H9 (cell line): Measurements from ENCODE around the gene GPR180. TPM values are rescaled to one million over a fixed set of nuclear protein-coding genes. Genes with fewer than 3 reads are reported as not detected.

Source experiments
- DNase-seq: peaks from one replicate; pipeline ENCODE4 v3.0.0-alpha.2; 2017
- H2AFZ ChIP-seq: one replicate; pipeline ENCODE4 v1.6.1; 2013; ENCODE audit warnings: mild to moderate bottlenecking, low read length, control low read depth, moderate library complexity
- H2AK5ac ChIP-seq: 2 replicates; pipeline ENCODE4 v1.6.1; 2013; ENCODE audit warnings: low read length, control low read depth, mixed read lengths; ENCODE audit not compliant: insufficient read length
- H2BK120ac ChIP-seq: one replicate; pipeline ENCODE4 v1.6.1; 2013; ENCODE audit warnings: low read depth, mild to moderate bottlenecking, low read length, control low read depth, inconsistent platforms; ENCODE audit not compliant: poor library complexity, severe bottlenecking
- H2BK12ac ChIP-seq: 2 replicates; pipeline ENCODE4 v1.6.1; 2013; ENCODE audit warnings: low read length, control low read depth, mixed read lengths, low read depth; ENCODE audit not compliant: insufficient read length
- H2BK15ac ChIP-seq: 2 replicates; pipeline ENCODE4 v1.6.1; 2013; ENCODE audit warnings: low read depth, low read length, control low read depth
- H2BK20ac ChIP-seq: one replicate; pipeline ENCODE4 v1.6.1; 2013; ENCODE audit warnings: low read depth, mild to moderate bottlenecking, low read length, control low read depth, inconsistent platforms; ENCODE audit not compliant: poor library complexity, severe bottlenecking
- H2BK5ac ChIP-seq: 2 replicates; pipeline ENCODE4 v1.6.1; 2013; ENCODE audit warnings: low read length, control low read depth, mixed read lengths; ENCODE audit not compliant: insufficient read length
- H3K14ac ChIP-seq: 2 replicates; pipeline ENCODE4 v1.6.1; 2013; ENCODE audit warnings: low read length, control low read depth; ENCODE audit not compliant: insufficient read depth
- H3K18ac ChIP-seq: 2 replicates; pipeline ENCODE4 v1.6.1; 2013; ENCODE audit warnings: low read depth, mild to moderate bottlenecking, mixed read lengths, low read length, control low read depth; ENCODE audit not compliant: insufficient read length
- H3K23ac ChIP-seq: 2 replicates; pipeline ENCODE4 v1.6.1; 2013; ENCODE audit warnings: low read length, control low read depth, mixed read lengths, low read depth; ENCODE audit not compliant: insufficient read length
- H3K23me2 ChIP-seq: 2 replicates; pipeline ENCODE4 v1.6.1; 2013; ENCODE audit warnings: low read depth, mild to moderate bottlenecking, mixed read lengths, low read length, control low read depth; ENCODE audit not compliant: insufficient read length, poor library complexity, severe bottlenecking
- H3K27ac ChIP-seq: 2 replicates; pipeline ENCODE4 v1.5.1; 2013; ENCODE audit warnings: low read length, control low read depth, mixed read lengths, low read depth; ENCODE audit not compliant: insufficient read length
- H3K27me3 ChIP-seq: 2 replicates; pipeline ENCODE4 v1.6.1; 2013; ENCODE audit warnings: low read length, control low read depth, inconsistent platforms; ENCODE audit not compliant: insufficient read depth
- H3K4ac ChIP-seq: 2 replicates; pipeline ENCODE4 v1.6.1; 2013; ENCODE audit warnings: low read depth, mild to moderate bottlenecking, control low read depth, inconsistent platforms, low read length, moderate library complexity
- H3K4me1 ChIP-seq: 2 replicates; pipeline ENCODE4 v1.6.1; 2013; ENCODE audit warnings: low read length, control low read depth, inconsistent platforms; ENCODE audit not compliant: insufficient read depth
- H3K4me2 ChIP-seq: 2 replicates; pipeline ENCODE4 v1.6.1; 2013; ENCODE audit warnings: low read length, control low read depth, mixed read lengths; ENCODE audit not compliant: insufficient read length, insufficient read depth
- H3K56ac ChIP-seq: 2 replicates; pipeline ENCODE4 v1.6.1; 2013; ENCODE audit warnings: low read depth, mild to moderate bottlenecking, mixed read lengths, low read length, control low read depth; ENCODE audit not compliant: insufficient read length
- H3K79me1 ChIP-seq: 2 replicates; pipeline ENCODE4 v1.6.1; 2013; ENCODE audit warnings: low read depth, mild to moderate bottlenecking, moderate library complexity, low read length, control low read depth, inconsistent platforms; ENCODE audit not compliant: insufficient read depth, poor library complexity, severe bottlenecking
- H3K79me2 ChIP-seq: 2 replicates; pipeline ENCODE4 v1.6.1; 2013; ENCODE audit warnings: low read length, control low read depth, inconsistent platforms; ENCODE audit not compliant: insufficient read depth
- H3K9ac ChIP-seq: 2 replicates; pipeline ENCODE4 v1.6.1; 2013; ENCODE audit warnings: low read length, control low read depth, mixed read lengths; ENCODE audit not compliant: insufficient read length; ENCODE audit errors: extremely low read depth
- H3K9me3 ChIP-seq: one replicate; pipeline ENCODE4 v1.6.1; 2013; ENCODE audit warnings: low read depth, low read length, inconsistent platforms; ENCODE audit not compliant: control insufficient read depth
- H3T11ph ChIP-seq: one replicate; pipeline ENCODE4 v1.6.1; 2013; ENCODE audit warnings: mild to moderate bottlenecking, low read length, control low read depth, inconsistent platforms
- H4K20me1 ChIP-seq: one replicate; pipeline ENCODE4 v1.6.1; 2013; ENCODE audit not compliant: control insufficient read depth, insufficient read length, insufficient read depth
- H4K5ac ChIP-seq: 2 replicates; pipeline ENCODE4 v1.6.1; 2013; ENCODE audit warnings: low read depth, mild to moderate bottlenecking, mixed read lengths, low read length, control low read depth; ENCODE audit not compliant: insufficient read length
- H4K8ac ChIP-seq: replicated peaks from 2 replicates; pipeline ENCODE4 v1.6.1; 2013; ENCODE audit warnings: low read length, control low read depth, mixed read lengths, low read depth; ENCODE audit not compliant: insufficient read length
- H4K91ac ChIP-seq: 2 replicates; pipeline ENCODE4 v1.6.1; 2013; ENCODE audit warnings: low read depth, mild to moderate bottlenecking, moderate library complexity, mixed read lengths, low read length, control low read depth; ENCODE audit not compliant: insufficient read length
- H3K27ac Mint-ChIP-seq, 3 experiments: 2 replicates in 2 of 3; 3 replicates in 1 of 3; pipeline ENCODE4 v1.8.0; 2020 to 2021; ENCODE audit warnings: mixed read lengths in 3 of 3, mild to moderate bottlenecking in 1 of 3, moderate library complexity in 1 of 3
- H3K27me3 Mint-ChIP-seq: 2 replicates; pipeline ENCODE4 v1.8.0; 2021; ENCODE audit warnings: low read depth, mild to moderate bottlenecking, moderate library complexity, mixed read lengths
- H3K36me3 Mint-ChIP-seq, 3 experiments: 2 replicates in 2 of 3; 3 replicates in 1 of 3; pipeline ENCODE4 v1.8.0; 2020 to 2021; ENCODE audit warnings: low read depth in 3 of 3, mixed read lengths in 3 of 3; ENCODE audit not compliant: insufficient read depth in 1 of 3
- H3K4me1 Mint-ChIP-seq, 2 experiments: 2 replicates each; pipeline ENCODE4 v1.8.0; 2020; ENCODE audit warnings: mixed read lengths in 2 of 2
- H3K4me3 Mint-ChIP-seq, 2 experiments: 2 replicates in 1 of 2; 3 replicates in 1 of 2; pipeline ENCODE4 v1.8.0; 2020 to 2021; ENCODE audit warnings: mild to moderate bottlenecking in 2 of 2, mixed read lengths in 2 of 2, moderate library complexity in 1 of 2
- H3K9me3 Mint-ChIP-seq, 2 experiments: 2 replicates in 1 of 2; 3 replicates in 1 of 2; pipeline ENCODE4 v1.8.0; 2020; ENCODE audit warnings: mild to moderate bottlenecking in 2 of 2, mixed read lengths in 2 of 2, moderate library complexity in 1 of 2
- CTCF ChIP-seq: fragments of 200-600 bp; sonication (generic); conservative IDR thresholded peaks from 3 replicates; pipeline ENCODE4 v1.8.0; 2021; ENCODE audit warnings: antibody characterized with exemption, mild to moderate bottlenecking
- total RNA-seq: library from RNA; stranded (reverse); gene quantifications from 2 replicates; pipeline ENCODE4 v1.2.1, GENCODE V29; 2021

Gene GPR180
- total RNA-seq, 1 experiment from 2014 or later = 5.1 TPM

GRCh38 chr13:94613051-94613450 is 11.4 kb downstream of the GPR180 start:
- Histone ChIP-seq H3K4ac (no peak overlapping the region), H3K27ac (no peak overlapping the region), H2BK15ac (no peak overlapping the region), H3K9ac (no peak overlapping the region), H2BK20ac (no peak overlapping the region), H3K14ac (no peak overlapping the region), H2AFZ (no peak overlapping the region), H3K4me1 (no peaks in the 10 kb centered on the region), H4K5ac (no peak overlapping the region), H3K27me3 (no peaks in the 10 kb centered on the region; the same call in 1 of the 2 replicates), H3T11ph (no peak overlapping the region), H2BK12ac (no peak overlapping the region), H3K56ac (no peak overlapping the region), H3K4me2 (no peak overlapping the region), H4K91ac (no peak overlapping the region), H4K8ac (no peak overlapping the region), H3K23me2 (no peaks in the 10 kb centered on the region), H3K79me2 (no peaks in the 10 kb centered on the region), H2AK5ac (no peak overlapping the region), H3K79me1 (no peaks in the 10 kb centered on the region), H2BK5ac (no peak overlapping the region), H3K9me3 (no peaks in the 10 kb centered on the region), H3K23ac (no peak overlapping the region), H2BK120ac (no peak overlapping the region), H3K18ac (no peak overlapping the region), H4K20me1 (no peaks in the 10 kb centered on the region)
- H3K27me3 Mint-ChIP-seq = no peaks in the 10 kb centered on the region
- no peak overlapping the region for H3K4me3 Mint-ChIP-seq
- no peaks in the 10 kb centered on the region for H3K9me3 Mint-ChIP-seq
- peaks cover 2 to 3% of the 10 kb centered on the region in 2 experiments; a peak in 2 of 4 replicates for H3K4me1 Mint-ChIP-seq
- no peak for TF ChIP-seq CTCF
- H3K36me3 Mint-ChIP-seq = peaks cover 10 to 41% (median 31%) of the 10 kb centered on the region in 3 experiments; a peak in 6 of 7 replicates
- H3K27ac Mint-ChIP-seq = no peak overlapping the region
- DNase-seq = no peak
